Cardiac fibroblast (primary cell): ENCODE data around the gene AMH.

Source experiments
- DNase-seq, 2 donors: peaks; one replicate each; pipeline versions ENCODE4 v3.0.0 to v3.0.0-alpha.2; 2010; ENCODE audit warnings: low read depth in 2 of 2
- H3K4me3 ChIP-seq, 2 donors: replicated peaks in 1 of 2; 1 replicate in 1 of 2; 2 replicates in 1 of 2; pipeline ENCODE4 v1.5.1; 2011; ENCODE audit warnings: low read depth in 2 of 2, low read length in 2 of 2, mild to moderate bottlenecking in 2 of 2, moderate library complexity in 1 of 2
- CTCF ChIP-seq: IDR thresholded peaks from one replicate; pipeline ENCODE4 v1.5.1; 2011; ENCODE audit warnings: low read depth, mild to moderate bottlenecking, low read length, inconsistent platforms

Gene AMH

GRCh38 chr19:2226051-2226839, 22.9 kb upstream of the AMH start:
- H3K4me3 ChIP-seq = no peak overlapping the region
- DNase-seq = no peak
- TF ChIP-seq CTCF = no peak

- no peak for DNase-seq
- TF ChIP-seq CTCF = no peak
- no peak overlapping the region for H3K4me3 ChIP-seq
Observed at GRCh38 chr19:2226840-2227360, 22.2 kb upstream of the AMH start.

- no peak for TF ChIP-seq CTCF
- no peak overlapping the region for H3K4me3 ChIP-seq
- DNase-seq = no peak
Observed at GRCh38 chr19:2227415-2228156, 21.5 kb upstream of the AMH start.

- H3K4me3 ChIP-seq = no peak overlapping the region
- no peak for DNase-seq
- no peak for TF ChIP-seq CTCF
Observed at GRCh38 chr19:2228157-2229030, 20.7 kb upstream of the AMH start.

GRCh38 chr19:2229103-2230032, 19.8 kb upstream of the AMH start:
- TF ChIP-seq CTCF = no peak
- DNase-seq = no peak
- no peak overlapping the region for H3K4me3 ChIP-seq
